ENCODE data around the gene C3orf52.
"Not testable (repeated sequence)": the region's sequence is repeated elsewhere in the genome, so short reads cannot be mapped to it uniquely, and the experiment has no call there.

Gene C3orf52, protein sequence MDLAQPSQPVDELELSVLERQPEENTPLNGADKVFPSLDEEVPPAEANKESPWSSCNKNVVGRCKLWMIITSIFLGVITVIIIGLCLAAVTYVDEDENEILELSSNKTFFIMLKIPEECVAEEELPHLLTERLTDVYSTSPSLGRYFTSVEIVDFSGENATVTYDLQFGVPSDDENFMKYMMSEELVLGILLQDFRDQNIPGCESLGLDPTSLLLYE

DNA sequence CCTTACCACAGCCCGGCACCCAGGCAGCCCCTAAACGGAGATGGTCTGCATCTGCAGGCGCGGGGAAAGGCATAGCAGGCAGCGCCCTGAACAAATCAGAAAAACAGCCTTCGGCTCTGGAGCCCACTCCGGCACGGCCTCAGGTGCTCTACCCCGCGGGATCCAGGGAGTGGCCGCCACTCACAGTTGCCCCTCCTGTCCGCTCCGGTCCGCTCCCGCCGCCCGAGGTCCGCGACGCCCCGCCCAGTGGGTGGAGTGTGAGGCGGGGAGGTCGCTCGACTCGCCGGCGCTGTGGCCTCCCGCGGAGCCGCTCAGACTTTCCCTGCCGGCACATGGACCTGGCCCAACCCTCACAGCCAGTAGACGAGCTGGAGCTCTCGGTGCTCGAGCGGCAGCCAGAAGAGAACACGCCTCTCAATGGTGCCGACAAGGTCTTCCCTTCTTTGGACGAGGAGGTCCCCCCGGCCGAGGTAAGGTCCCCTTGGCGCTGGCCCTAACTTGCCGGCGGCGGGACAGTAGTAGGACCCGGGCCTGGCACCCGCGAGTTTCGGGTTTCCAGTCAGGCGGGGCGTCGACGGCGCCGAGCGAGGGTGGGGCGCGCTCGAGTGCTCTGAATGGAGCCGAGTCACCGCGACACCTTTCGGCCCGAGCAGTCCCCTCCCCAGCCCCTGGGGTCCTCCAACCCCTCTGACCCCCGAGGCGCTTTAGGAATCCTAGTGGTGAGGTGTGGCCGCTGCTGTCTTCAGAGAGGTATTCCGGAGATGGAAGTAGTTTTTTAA is at the start of gene C3orf52:
TSS of gene C3orf52 (plus strand) at position 314 of the 779 bp plus-strand sequence. CDS start at position 333, 19 bp downstream.
- peak in 1 of 2 donors; percentile 51 for DNase-seq

DNA sequence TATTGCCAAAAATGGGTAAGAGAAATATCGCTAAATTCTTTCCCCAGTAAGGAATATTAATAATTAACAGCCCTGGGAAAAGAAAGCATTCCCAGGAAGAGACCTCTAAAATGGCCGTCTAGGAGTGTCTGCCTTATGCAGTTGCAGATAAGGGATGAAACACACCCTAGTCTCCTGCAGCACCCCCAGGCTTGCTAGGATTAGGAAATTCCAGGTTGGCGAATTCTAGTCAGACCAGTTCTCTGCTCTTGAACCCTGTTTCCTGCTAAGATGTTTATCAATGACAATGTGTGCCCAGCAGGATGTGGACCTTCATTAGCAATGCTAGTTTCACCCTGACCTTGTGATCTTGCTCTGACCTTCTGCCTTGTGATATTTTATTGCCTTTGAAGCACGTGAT is 49.0 kb upstream of the C3orf52 start:
- DNase-seq = not testable (repeated sequence)

DNA sequence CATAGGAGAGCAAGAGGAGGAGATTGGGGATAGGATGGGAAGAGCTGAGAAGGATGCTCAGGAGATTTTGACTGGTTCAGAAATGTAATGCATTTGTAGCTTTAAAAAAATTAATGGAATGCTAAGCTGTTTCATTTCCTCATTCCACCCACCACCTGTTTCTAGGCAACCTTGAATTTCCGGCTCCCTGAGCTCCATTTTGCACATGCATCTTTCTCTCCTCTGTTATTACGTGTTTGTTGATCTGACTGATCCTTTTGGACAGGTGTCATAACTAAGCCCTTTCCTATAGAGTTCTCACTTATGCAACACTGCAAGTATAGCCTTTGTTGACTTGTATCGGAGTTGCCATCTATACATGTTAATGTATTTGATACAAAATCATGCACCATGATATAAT is 47.3 kb upstream of the C3orf52 start:
- DNase-seq = no peak

DNA sequence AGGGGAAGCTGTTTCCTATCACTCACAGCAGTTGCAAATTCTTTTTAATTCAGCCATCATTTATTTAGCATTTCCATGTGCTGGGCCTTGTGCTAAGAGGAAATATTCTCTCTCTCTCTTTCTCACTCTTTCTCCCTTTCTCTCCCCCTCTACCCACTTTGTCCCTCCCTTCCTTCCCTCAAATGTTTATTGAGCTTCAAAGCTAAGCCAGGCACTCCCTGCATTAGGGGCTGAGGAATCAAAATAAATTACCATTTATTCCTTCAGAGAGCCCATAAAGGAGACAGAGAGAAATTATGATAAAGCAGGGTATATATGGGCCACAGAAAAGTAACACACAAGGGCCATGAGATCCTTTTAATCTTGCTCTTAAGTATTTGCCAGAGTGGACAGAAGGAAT is 44.9 kb upstream of the C3orf52 start:
- DNase-seq = no peak

DNA sequence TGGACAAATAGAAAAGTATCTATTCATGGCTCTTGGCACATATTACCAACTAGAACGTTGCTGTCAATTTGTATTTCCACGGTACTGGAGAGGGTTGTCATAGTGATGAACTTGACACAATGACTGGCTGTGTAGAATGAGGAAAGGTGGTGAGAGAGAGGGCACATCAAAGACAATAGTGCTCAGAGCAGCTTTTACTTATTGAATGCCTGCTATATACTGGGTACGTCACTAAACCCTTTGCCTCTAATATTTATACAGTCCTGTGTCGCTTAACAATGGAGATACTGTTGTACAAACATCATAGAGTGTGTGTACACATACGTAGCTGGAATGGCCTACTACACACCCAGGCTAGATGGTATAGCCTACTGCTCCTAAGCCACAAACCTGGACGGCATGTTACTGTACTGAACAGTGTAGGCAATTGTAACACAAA is 43.3 kb upstream of the C3orf52 start:
- DNase-seq = no peak

DNA sequence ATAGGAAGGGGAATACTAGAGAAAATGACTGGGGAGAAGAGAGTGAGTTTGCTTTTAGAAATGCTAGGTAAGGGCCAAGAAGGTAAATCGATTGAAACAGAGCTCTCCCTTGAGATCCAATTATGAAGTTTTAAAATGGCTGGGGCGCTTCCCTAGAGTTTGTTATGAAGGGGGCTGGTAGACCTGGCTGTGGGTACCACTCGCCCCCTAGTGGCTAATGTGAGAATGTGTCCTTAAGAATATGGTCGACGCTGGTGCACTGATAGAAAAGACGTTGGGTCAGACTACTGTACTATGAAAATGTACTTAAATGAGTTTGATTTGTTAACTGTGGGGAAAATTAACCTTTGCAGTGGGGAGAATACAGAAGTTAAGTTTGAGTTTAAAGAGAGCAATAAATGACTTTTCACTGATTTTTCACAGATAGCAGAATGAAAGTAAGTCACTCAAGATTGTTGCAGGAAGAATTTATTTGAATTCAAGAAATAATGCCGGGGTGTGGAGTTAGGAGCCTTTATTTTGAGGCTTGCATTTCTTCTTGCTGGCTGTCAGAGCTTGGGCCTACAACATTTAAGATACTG is 42.5 kb upstream of the C3orf52 start:
- peak in 1 of 2 donors; percentile 65 for DNase-seq

DNA sequence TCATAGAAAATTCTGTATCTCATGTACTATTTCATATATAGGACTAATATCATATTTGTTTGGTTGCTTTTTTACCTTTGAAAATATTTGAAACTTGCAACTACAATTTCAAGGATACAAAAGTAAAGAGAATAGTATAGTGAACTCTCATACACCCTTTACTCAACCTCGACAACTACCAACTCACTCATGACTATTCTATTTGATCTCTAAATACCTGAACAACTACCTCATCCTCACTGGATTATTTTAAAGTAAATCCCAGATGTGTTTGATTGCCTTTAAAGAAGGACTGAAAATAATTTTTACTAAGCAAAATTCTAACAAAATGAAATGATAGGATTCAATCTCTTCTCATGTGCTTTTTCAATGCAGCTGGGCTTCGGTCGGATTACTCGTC is 39.6 kb upstream of the C3orf52 start:
- no peak for DNase-seq

DNA sequence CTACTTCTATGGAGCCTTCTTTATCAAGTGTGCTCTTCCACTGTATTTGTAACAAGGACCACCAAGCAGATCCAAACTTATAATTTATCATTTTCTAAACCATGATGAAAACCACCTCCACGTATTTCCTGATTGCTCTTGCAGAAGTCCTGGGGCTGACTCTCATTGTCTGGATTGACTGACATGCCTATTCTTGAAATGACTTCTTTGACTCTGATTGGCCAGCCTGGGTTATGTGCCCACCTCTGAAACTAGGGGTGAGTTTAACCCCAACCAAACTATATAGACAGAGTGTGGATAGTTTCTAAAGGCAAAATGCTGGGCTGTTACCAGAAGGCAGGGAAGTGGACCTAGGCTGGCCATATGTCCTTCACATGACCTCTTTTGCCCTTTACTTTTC is 38.9 kb upstream of the C3orf52 start:
- no peak for DNase-seq

DNA sequence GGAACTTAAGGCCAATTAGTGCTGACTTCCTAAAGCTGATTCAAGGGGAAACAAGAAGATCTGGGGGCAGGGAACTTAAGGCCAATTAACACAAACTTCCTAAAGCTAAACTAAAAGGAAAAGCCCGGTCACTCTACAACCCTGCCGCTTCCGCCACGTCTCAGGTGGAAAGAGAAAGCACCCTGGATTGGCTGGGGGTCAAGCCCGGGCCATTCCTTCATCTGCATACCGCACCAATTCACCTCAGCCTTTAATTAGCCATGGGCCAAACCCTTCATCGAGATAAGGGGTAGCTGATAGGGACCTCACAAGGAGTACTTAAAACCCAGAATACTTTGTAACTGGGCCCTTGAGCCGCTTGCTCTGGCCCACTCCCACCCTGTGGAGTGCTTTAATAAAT is 37.3 kb upstream of the C3orf52 start:
- DNase-seq = no peak

DNA sequence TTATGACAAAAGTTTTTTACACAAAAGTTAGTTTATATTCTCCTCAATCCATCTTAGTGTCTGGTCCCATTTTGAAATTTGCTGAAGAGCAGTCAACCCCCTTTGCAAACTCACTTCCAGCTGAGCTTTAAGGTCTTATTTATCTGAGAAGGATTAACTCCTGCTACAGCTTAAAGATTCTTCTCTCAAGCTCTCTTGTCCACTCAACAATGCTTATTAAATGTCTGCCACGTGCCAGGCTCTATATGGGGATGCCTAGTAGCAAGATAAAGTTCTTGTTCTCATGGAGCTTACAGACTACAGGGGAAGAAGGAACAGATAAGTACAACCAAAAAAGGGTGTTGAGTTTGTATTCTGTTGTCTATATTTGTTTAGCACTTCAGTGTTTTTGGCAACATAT is 33.0 kb upstream of the C3orf52 start:
- no peak for DNase-seq

DNA sequence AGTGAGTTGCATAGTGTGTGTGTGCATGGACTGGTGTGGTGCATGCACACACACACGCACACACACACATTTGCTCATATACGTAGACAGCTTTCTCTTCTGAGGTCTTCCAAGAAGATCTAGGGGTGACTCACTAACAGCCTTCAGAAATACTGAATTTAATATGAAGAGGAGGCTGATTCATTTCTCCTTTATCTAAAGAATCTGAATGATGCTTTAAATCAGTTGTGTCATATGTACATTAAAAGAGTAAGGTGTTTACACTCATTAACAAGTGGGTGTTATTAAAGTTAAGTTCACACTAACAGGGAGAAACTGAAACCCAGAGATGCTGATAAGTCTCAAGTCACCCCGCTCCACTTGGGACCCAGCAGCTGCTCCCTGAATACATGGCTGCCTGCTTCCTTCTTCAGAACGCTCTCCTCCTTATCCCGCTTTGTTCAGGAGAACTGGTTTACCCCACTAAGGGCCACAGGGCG is 29.7 kb upstream of the C3orf52 start:
- DNase-seq = no peak

DNA sequence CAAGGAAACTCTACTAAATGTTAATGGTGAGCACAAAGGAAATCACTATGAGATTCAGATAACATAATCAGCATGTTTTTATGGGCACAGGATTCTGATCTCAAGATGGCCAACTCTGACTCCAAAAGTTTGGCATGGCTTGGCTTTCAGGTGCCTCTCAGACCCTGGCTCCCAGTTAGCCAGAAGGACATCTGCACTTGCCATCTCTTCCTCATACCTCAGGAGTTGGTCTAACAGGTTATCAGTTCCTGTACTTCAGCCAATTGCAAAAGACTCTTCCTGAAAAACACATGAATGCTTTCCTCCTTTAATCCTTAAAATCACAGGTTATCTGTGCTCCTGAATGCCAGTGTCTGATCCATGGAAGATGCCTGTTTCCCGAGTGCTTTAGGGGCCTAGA is 26.7 kb upstream of the C3orf52 start:
- no peak for DNase-seq

DNA sequence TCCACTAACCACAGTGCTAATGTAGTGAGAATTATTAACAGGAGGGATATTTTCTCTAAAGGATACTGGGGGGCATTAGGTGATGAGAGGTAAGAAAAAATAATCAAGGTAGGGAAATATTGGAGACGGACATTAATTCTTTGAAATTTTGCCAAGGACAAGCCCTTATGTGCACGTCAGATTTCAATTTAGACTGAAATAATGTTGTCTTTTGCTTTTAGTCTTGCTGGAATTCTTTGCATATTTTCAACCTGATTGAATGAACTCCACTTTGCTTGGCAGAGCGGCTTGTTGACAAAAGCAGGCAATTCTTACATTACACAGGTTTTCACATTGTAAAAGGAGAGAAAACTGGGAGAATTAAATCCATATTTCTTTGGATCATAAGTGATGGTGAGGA is 25.0 kb upstream of the C3orf52 start:
- DNase-seq = no peak

DNA sequence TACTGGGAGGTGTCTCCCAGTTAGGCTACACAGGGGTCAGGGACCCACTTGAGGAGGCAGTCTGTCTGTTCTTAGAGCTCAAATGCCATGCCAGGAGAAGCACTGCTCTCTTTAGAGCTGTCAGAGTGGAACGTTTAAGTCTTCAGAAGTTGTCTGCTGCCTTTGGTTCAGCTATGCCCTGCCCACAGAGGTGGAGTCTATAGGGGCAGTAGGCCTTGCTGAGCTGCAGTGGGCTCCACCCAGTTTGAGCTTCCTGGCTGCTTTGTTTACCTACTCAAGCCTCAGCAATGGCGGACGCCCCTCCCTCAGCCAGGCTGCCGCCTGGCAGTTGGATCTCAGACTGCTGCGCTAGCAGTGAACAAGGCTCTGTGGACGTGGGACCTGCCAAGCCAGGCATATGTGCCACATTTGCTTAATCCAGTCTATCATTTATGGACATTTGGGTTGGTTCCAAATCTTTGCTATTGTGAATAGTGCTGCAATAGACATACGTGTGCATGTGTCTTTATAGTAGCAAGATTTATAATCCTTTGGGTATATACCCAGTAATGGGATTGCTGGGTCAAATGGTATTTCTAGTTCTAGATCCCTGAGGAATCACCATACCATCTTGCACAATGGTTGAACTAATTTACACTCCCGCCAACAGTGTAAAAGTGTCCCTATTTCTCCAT is 13.7 kb upstream of the C3orf52 start:
- DNase-seq = not testable (repeated sequence)

DNA sequence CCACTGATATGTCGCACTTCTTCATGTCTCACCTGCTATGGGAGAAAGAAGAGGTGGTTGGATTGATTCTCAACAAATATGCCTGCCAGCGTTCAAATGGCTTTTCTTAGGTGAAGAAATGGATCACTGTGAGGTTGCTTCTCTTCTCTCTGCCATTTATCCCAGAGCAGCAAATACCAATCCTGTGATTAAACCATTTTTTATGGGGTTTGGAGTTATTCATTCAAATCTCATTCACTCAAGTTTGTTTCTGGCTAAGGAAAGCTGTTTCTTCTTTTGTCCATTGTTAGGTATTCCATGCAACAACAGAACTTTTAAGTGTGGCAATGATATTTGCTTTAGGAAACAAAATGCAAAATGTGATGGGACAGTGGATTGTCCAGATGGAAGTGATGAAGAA is 12.2 kb upstream of the C3orf52 start:
- DNase-seq = no peak

DNA sequence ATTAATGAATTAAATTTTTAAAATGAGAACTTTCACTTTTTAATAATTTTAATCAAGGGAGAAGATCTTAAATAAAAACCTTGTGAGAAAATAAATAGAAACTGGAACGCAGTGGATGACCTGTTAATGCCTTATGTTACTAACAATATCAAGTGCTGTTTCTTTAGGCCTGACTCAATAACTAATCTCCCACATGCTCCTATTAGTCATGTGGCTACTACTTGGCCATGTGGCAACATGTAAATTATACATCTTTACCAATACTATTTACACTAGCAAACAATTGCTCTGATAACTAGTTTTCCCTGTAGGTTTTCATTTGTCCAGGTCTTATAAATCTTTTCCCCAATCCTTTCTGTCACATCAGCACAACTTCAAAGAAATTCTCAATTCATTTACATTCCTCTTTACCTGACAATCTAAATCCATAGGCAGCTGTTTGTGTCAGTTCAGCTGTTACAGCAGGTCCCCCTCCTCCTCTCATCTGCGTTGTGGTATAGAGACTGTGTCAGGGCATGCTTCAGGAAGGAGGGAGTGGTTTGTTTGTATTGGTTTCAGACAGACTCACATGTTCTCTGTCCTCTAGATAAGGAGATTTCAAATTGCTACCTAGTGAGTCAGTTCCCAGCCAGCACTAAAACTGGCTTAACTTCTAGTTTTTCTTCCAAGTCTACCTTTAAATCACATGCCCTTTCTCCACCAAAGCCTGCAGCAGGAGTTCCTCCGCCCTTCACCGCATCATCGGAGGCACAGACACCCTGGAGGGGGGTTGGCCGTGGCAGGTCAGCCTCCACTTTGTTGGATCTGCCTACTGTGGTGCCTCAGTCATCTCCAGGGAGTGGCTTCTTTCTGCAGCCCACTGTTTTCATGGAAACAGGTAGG is 11.3 kb upstream of the C3orf52 start:
- DNase-seq = no peak

DNA sequence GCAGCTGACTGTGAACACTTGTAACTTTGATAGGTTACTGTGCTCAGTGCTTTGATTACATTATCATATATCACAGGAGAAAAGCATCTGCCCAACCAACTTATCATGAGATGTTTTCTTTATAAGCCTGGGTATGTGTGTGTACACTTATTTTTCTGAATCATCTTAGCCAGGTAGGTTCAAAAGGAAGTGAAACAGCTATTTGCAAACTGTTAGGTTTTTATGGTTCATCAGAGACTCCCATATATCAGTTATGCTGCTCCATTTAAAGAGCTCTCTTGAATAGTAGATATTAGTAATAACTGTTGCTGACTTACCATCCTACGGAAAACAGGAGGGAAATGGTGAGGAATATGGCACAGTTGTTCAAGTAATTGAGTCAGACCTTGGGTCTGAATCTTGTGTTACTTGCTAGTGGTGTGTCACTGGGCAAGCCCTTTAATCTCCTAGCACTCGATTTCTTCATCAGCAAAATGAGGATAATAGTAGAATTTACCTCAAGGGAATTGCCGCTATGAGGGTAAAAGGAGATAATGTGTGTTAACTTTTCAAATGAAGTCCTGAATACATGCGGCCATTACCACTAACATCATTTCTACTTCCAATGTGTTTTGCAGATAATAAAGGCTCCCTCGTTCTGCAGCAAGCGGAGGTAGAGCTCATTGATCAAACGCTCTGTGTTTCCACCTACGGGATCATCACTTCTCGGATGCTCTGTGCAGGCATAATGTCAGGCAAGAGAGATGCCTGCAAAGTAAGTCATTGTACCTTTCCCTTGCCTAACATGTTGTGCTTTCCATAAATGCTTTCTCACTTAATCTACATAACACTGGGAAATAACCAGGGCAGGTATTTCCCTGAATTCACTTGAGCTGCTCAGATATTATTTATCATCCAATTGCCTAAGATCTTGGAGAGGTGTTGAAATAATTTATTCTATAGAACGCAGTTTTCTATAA is 7.8 kb upstream of the C3orf52 start:
- DNase-seq = no peak

DNA sequence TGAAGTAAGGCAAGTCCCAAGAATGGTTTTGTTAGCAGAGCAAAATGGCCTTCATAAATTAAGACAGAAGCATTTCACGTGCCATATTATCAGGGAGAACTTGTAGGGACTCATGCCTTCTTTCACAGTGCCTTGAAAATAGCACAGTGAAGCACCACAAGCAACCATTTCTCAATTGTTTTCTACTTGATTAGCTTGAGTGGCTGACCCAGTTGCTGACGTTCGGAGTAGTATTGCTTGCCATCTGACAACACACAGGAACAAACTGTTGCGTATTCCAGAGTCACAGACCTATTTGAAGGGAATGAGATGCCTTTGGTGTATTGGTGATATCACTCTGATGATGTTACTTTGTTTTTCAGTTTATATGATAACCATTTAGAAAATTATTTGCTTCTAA is 3.0 kb upstream of the C3orf52 start:
- DNase-seq = no peak

DNA sequence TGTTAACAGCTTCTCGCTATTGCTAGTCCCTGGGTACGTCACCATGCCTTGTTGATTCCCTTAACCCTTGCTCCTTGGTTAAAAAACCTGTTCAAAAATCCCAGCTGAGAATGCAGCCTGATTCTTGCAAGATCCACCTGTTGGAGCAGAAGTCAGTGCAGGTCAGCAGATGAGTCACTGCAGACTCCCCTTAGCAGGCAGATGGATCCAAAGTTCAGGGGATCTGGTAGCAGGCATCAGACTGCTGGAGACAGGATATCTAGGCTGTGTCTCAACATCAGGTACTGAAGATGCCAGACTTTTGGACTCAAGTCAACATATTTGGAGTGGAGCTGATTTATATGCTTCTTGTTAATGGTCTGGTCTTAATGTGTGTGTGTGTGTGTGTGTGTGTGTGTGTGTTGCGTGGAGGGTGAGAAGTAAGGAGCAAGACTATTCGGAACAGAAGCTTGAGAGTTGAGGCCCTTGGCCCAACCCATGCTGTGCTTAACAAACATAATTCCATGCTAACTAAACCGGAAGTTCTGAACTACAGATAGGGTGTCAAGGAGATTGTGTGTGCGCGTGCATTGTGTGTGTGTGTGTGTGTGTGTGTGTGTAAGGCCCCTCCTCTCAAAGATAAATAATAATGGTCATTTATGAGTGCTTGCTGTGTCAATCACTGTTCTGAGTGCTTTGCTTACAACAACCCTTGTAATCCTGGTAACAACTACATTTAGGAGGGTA is 1.0 kb upstream of the C3orf52 start:
- no peak for DNase-seq

DNA sequence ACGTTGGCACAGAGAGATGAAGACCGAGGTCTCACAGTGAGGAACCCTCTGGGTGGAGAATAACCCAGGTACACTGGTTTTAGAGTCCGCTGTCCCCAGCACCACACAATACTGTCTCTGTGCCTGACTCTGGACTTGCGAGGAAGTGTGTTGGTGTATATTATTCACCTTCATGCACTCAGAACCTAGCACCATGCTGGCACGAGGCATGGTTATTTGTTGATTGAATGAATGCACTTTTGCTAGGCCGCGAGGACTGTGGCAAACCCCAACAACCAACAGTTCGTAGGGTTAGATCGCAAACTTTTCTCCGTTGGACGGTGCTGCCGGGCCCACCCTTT is 484 bp upstream of the C3orf52 start:
- no peak for DNase-seq
